ENCODE data around the gene SELP.

Gene SELP

GRCh38 chr1:169624912-169625311, 5.0 kb downstream of the SELP start:
- in situ Hi-C loops (cut with HindIII; ENCODE audit: low pct_ligation_motif_present, low pct_unique_long_range_greater_than_20kb, low sequenced_read_pairs) = no loop called here

DNA sequence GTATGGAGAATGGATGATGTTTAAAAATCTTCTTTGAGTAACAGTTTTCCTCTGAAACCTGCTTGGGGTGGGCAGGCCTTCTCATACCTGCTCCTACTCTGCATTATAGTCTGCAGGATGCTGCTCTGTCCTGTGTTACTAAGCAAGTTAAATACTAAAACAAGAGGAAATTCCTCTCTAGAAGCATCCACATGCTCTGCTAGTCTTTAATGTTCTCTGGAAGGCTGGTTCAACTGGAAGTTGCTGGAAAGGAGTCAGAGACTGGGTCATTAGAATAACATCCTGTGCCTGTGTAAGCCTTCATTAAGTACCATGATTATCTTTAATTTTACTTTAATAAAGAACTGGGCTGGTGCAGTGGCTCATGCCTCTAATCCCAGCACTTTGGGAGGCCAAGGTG, 5.8 kb downstream of the SELP start:
- in situ Hi-C loops (cut with HindIII; ENCODE audit: low pct_ligation_motif_present, low pct_unique_long_range_greater_than_20kb, low sequenced_read_pairs) = no loop called here
- DNase-seq = no peak

More at GRCh38 chr1:169624912-169625311, 5.0 kb downstream of the SELP start:
- DNase-seq = no peak

DNA sequence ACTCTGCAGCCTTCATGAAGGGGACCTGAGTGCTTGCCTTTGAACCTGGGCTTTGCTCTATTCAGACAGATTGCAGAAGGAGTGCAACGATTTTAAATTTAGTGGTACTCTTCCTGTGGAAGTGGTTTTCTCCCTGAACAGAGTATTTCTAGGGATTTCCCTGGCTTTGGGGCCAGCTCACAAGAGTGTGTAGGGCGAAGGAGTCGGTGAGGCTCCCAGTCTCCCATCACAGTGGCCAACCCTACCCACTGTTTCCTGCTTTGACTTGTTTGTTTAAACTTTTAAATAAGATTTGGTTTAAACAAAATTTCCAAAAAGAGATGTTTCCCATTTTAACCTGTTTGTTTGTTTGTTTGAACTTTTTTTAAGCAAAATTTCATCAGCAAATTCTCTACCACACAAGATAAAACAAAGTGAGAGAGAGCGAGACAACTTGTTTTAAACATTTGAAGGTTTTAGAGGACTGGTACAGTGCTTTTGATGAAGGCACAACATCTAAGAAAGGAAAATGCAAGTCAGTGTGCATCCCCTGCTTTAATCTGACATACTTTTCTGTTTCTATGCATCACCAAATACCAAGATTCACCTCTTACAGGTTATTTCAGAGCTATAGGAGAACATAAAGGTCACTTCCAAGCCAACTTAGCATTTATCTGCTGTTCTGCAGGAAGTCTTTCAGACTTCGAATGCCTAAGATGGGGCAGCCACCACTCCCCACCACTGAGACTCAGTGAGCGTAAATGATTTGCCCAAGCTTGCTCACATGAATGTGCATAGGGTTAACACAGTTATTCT, 6.6 kb downstream of the SELP start:
- in situ Hi-C loops (cut with HindIII; ENCODE audit: low pct_ligation_motif_present, low pct_unique_long_range_greater_than_20kb, low sequenced_read_pairs) = no loop called here
- no peak for DNase-seq

GRCh38 chr1:169620565-169620964, 9.4 kb downstream of the SELP start:
- no peak for DNase-seq
- in situ Hi-C loops (cut with HindIII; ENCODE audit: low pct_ligation_motif_present, low pct_unique_long_range_greater_than_20kb, low sequenced_read_pairs) = no loop called here

- in situ Hi-C loops (cut with HindIII; ENCODE audit: low pct_ligation_motif_present, low pct_unique_long_range_greater_than_20kb, low sequenced_read_pairs) = no loop called here
- DNase-seq = no peak
Observed at GRCh38 chr1:169618367-169618766, 11.6 kb downstream of the SELP start.

DNA sequence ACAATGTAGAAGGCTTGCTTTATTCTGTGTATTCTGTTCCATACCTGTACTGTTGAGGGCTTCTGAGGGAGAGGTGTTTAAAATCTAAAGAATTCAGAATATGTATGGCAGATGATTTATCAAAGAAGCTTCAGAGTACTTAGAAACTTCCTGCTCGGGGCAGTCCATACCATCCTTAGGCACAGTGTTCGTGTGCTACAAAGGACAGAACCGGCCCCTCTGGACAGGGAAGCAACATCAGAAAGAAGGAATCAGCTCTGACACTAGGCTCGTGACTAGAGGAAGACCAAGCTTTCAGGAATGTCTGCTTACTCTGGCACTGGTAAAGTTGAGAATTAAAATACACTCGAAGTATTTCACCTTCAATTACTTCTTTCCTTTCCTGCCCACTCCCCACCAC, 14.1 kb downstream of the SELP start:
- in situ Hi-C loops (cut with HindIII; ENCODE audit: low pct_ligation_motif_present, low pct_unique_long_range_greater_than_20kb, low sequenced_read_pairs) = no loop called here

GRCh38 chr1:169610858-169611257, 19.1 kb downstream of the SELP start:
- no peak for DNase-seq
- in situ Hi-C loops (cut with HindIII; ENCODE audit: low pct_ligation_motif_present, low pct_unique_long_range_greater_than_20kb, low sequenced_read_pairs) = no loop called here

More for the DNA sequence above, 14.1 kb downstream of the SELP start:
- no peak for DNase-seq

GRCh38 chr1:169610108-169610507, 19.8 kb downstream of the SELP start:
- in situ Hi-C loops (cut with HindIII; ENCODE audit: low pct_ligation_motif_present, low pct_unique_long_range_greater_than_20kb, low sequenced_read_pairs) = no loop called here

DNA sequence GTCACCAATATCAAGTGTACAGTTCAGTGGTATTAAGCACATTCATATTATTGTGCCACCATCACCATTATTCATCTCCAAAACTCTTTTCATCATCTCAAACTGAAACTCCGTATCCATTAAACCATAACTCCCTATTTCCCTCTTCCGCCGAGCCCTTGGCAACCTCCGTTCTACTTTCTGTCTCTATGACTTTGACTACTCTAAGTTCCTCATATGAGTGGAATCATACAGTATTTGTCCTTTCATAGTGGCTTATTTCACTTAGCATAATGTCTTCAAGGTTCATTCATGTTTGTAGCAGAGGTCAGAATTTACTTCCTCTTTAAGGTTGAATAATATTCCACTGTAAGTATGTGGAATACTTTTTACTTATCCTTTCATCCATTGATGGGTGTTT, 21.7 kb downstream of the SELP start:
- no peak for DNase-seq
- in situ Hi-C loops (cut with HindIII; ENCODE audit: low pct_ligation_motif_present, low pct_unique_long_range_greater_than_20kb, low sequenced_read_pairs) = no loop called here

More at GRCh38 chr1:169610108-169610507, 19.8 kb downstream of the SELP start:
- DNase-seq = no peak

GRCh38 chr1:169604781-169605560, 25.0 kb downstream of the SELP start:
- DNase-seq = no peak
- in situ Hi-C loops (cut with HindIII; ENCODE audit: low pct_ligation_motif_present, low pct_unique_long_range_greater_than_20kb, low sequenced_read_pairs) = no loop called here

GRCh38 chr1:169601096-169601881, 28.6 kb downstream of the SELP start:
- peak; percentile 32 for DNase-seq
- in situ Hi-C loops (cut with HindIII; ENCODE audit: low pct_ligation_motif_present, low pct_unique_long_range_greater_than_20kb, low sequenced_read_pairs) = no loop called here

DNA sequence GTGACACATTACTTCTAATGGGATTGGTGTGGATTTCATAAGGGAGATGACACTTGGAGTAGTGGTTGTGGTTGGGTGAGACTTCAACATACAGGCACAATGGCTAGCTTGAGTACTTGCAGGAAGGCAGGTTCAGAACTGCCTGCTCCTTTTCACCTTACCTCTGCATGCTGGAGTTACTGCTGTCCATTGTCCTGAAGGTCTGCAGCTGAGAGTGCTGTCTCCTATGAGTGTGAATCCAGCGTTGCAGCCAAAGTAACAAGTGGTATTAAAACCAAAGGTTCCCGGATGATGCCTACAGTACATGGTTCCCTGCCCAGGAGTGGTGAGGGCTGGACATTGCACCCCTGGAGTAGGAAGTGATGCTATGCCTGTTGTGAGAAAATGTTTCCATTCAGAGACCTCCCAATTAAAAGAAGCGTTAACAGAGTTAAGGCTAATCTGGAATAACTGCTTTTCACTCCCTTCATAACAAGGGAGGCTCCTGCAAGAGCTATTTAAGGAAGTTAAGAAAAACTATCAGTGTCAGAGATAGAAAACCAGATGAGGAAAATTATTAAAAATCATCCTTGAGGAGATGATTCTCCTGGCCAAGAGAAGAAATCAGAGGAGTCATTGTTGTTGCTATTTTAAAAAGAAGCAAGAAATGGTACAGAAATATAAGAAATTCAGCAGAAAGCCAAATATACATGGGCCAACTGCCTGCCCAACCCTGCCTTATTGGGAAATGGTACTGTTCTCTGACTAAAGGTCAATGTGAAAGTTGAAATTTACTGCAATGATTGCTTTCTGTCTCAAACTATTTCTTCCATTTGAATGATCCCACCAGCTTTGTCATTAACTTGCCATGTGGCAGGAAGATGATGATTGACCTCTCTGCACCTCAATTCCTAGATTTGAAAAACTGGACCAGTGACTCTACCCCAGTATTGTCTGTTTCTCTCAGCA, 33.9 kb downstream of the SELP start:
- in situ Hi-C loops (cut with HindIII; ENCODE audit: low pct_ligation_motif_present, low pct_unique_long_range_greater_than_20kb, low sequenced_read_pairs) = no loop called here
- DNase-seq = peak; percentile 42

DNA sequence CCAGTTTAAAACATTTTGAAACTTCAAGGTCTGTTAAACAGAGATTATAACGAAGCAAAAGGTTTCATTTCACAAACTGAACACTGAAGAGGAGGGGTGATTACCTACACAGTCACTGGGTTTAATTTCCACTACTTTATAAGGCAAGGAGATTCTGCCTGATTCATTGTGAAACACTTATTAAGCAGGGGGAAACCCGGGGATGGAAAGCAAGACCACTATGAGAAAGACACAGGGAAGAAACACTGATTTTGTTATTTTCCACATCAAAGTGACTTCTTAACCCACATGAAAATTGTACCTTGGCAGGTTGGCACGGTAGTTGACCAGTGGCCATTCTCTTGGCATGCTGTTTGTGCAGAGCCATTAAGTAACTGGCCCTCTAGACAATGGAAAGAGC, 35.5 kb downstream of the SELP start:
- DNase-seq = no peak
- in situ Hi-C loops (cut with HindIII; ENCODE audit: low pct_ligation_motif_present, low pct_unique_long_range_greater_than_20kb, low sequenced_read_pairs) = no loop called here

- in situ Hi-C loops (cut with HindIII; ENCODE audit: low pct_ligation_motif_present, low pct_unique_long_range_greater_than_20kb, low sequenced_read_pairs) = no loop called here
- DNase-seq = no peak
Observed at GRCh38 chr1:169590932-169591331, 39.0 kb downstream of the SELP start.

- in situ Hi-C loops (cut with HindIII; ENCODE audit: low pct_ligation_motif_present, low pct_unique_long_range_greater_than_20kb, low sequenced_read_pairs) = no loop called here
- no peak for DNase-seq
Observed at GRCh38 chr1:169588785-169589485, 41.0 kb downstream of the SELP start.

- no peak for DNase-seq
- in situ Hi-C loops (cut with HindIII; ENCODE audit: low pct_ligation_motif_present, low pct_unique_long_range_greater_than_20kb, low sequenced_read_pairs) = no loop called here
Observed at GRCh38 chr1:169588112-169588511, 41.8 kb downstream of the SELP start.

DNA sequence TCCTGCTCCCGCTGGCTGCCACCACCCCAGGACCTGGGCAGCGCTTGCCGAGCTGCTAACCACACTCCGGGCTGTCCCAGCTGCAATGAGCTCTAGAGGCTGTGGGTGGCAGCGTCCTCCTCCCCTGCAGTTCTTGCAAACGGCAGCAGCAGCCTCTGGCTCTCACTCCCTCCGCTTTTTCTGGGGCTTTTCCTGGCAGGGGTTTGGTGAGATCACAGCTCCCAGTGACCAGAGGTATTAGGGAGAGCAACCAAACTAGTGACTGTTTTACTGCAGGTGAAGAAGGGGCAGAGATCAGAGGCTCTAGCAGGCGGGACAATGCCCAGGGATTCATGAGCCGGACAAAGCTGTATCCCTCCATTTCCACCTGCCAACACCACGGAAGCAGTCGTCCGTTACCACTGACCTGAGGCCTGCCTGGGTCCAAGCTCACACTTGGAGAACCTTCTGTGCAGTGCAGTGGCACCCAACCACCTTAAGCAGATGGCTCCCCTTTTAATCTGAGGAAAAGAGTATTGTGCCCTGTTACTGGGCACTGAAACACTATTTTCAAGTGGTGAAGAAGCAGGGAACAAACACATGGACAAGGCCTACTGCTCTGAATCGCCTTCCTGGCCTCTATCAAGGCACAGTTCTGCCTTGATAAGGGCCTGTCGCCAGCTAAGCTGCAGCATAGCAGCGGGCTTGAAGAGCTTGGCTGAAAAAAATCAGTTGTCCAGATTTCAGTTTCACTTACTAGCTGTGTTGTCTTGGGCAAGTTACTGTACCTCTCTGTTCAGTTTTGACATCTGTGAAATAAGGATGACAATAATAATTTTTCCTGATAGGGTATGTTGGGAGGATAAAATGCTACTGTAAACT, 43.3 kb downstream of the SELP start, which contains the start of gene F5:
F5 (minus strand) TSS at position 87 of the 861 bp plus-strand sequence. CDS start 95 bp downstream, outside the sequence.
- in situ Hi-C loops (cut with HindIII; ENCODE audit: low pct_ligation_motif_present, low pct_unique_long_range_greater_than_20kb, low sequenced_read_pairs) = no loop called here
- peak; percentile 82 for DNase-seq

All from ACHN (cell line).